HG03432 (cell line): ENCODE data around the gene GLB1L.
"Not testable (repeated sequence)": the region's sequence is repeated elsewhere in the genome, so short reads cannot be mapped to it uniquely, and the experiment has no call there.

Experiments used
- ATAC-seq: cut with Tn5 transposase; IDR thresholded peaks from one replicate; pipeline ENCODE4 v1.9.1; 2021; ENCODE audit warnings: mild to moderate bottlenecking, moderate library complexity; ENCODE audit not compliant: unreplicated experiment

The GLB1L gene

DNA sequence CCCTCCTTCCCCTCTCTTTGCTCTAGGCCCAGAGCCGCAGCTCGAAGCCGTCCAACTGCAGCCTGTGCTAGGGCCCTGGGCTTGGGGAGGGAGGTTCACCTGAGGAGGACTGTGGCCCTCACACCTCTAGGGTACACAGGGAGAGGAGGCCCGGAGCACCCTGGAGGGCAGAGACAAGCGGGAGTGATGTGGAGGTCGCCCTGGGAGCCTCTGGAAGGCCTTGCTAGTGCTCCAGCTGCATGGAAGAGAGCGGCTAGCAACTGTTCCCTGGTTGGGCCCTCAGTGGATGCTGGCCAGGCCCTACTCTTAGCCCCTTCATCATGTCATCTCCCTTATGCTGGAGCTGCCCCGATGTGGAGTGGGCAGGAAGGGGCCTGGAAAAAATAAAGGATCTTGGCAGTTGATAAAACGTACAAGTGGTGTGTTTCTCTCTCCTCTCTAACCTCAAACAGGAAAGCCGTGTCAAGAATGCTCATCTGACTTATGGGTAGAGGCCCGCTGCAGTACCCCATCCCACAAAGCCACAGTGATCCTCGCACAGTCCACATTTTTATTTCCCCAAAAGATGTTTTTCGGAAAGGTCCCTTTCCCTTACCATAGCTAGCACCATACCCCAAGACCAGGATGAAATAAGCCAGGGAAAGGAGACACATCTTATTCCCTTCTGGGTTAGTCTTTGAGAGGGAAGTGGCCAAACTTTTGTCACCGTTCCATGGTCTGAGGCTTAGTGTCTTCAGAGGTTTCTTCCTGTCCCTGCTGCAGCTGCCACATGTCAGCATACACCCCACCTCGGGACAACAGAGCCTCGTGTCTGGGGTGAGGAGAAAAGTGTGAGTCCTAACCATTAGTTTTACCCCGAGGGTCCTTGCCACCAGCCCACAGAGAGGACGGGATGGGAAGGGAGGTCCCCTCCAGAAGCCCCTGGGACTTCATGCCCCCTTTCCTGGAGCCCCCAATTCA, 35.7 kb downstream of the GLB1L start:
- no peak for ATAC-seq

DNA sequence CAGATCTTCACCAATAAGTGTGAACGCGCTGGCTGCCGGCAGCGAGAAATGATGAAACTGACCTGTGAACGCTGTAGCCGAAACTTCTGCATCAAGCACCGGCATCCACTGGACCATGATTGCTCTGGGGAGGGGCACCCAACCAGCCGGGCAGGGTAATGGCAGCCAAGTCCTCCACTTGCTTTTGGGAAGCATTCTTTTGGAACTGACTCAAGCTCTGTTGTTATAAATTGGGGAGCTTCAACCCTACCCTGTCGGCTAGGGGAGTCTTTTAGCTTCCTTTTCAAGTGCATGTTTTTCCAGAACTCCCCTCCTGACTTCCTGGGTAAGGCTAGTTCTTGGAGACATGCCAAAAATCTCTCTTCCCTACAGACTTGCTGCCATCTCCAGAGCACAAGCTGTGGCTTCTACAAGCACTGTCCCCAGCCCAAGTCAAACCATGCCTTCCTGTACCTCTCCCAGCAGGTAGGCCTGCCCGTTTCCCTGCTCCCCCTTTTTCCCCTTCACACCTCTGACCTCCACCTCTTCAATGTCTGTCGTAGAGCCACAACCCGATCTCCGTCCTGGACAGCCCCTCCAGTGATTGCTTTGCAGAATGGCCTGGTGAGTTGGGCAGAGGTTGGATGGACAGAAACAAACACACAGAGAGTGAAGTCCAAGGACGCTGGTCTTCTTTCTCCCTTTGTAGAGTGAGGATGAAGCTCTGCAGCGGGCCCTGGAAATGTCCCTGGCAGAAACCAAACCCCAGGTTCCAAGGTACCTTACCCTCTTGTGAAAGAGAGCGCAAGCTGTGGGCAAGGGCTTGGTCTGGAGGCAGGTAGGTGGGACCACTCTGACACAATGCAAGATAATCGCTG, 37.1 kb downstream of the GLB1L start:
- ATAC-seq = no peak

DNA sequence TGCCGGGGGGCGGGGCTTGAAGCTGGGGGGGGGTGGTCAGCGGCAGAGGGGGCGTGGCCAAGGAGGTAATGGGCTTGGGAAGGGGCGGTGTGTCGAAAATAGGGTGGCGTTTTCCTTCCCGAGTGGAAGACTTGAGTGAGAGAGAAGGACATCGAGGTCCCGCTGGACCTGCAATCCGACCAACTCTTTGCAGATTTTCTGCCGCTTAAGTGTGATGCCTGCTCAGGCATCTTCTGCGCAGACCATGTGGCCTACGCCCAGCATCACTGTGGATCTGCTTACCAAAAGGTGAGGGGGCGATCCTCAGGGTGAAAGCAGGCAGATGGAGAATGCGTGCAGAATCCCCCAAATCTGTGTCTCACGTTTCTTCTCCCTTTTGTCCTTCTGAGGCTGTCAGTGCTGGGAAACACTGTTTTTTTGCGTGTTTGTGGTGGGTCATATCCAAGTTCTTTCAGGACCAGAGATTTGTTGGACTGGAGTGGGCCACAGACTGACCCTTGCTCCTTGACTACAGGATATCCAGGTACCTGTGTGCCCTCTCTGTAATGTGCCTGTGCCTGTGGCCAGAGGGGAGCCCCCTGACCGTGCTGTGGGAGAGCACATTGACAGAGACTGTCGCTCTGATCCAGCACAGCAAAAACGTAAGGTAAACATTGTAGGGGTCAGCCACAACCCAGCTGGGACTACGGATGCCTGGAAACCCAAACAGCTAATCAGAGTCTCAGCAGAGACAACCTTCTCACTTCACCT, 37.9 kb downstream of the GLB1L start:
- ATAC-seq = no peak

- peak; percentile 97 for ATAC-seq
Measured at GRCh38 chr2:219206328-219207133, 38.7 kb downstream of the GLB1L start, which contains the start of gene ZFAND2B. ZFAND2B (plus strand) TSS chr2:219206782; CDS start chr2:219206988, 206 bp downstream.

- no peak for ATAC-seq
Measured at GRCh38 chr2:219205981-219206327, 39.3 kb downstream of the GLB1L start.

GRCh38 chr2:219205165-219205538, 40.1 kb downstream of the GLB1L start:
- ATAC-seq = no peak

GRCh38 chr2:219204425-219205164, 40.6 kb downstream of the GLB1L start:
- no peak for ATAC-seq

GRCh38 chr2:219201331-219201730, 43.9 kb downstream of the GLB1L start:
- not testable (repeated sequence) for ATAC-seq

- not testable (repeated sequence) for ATAC-seq
Measured at GRCh38 chr2:219200502-219201326, 44.5 kb downstream of the GLB1L start.

DNA sequence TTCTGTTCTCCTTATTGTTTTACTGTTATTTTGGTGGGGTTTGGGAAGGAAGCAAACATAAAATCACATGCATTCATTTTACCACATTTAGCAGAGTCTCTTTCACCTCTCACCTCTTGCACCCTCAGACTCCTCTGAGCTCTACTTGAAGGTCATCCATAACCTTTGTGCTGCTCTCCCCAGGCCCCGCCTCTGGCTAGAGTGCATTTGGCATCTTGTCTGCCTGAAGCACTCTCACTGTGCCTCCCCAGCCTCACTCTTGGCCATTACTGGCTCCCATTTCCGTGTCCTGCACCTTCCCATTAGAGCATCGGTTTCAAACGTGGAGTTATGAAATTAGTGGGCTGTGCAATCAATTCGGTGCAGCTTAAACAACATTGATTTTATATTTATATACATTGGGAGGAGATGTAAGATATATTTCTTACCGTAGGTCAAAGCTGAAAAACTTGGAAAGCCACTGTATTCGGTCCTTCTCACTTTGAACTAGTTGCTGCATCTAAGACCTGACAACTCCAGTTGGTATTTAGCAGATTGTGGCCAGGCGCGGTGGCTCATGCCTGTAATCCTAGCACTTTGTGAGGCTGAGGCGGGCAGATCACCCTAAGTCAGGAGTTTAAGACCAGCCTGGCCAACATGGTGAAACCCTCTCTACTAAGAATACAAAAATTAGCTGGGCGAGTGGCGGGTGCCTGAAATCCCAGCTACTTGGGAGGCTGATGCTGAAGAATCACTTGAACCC, 45.6 kb downstream of the GLB1L start:
- no peak for ATAC-seq

- no peak for ATAC-seq
Measured at GRCh38 chr2:219198974-219199373, 46.3 kb downstream of the GLB1L start.

- no peak for ATAC-seq
Measured at GRCh38 chr2:219197388-219197787, 47.9 kb downstream of the GLB1L start.

- no peak for ATAC-seq
Measured at GRCh38 chr2:219186754-219187456, 58.3 kb downstream of the GLB1L start.
